Activated CD8-positive, alpha-beta memory T cell treated with anti-CD3 and anti-CD28 coated beads, Interleukin-2, amount 50 U/mL, for 1 hour (primary cell): ENCODE data around the gene GAREM2.

Experiments
- DNase-seq: peaks from one replicate; pipeline ENCODE4 v3.0.0-alpha.2; 2020; ENCODE audit errors: extremely low read depth

The GAREM2 gene

DNA sequence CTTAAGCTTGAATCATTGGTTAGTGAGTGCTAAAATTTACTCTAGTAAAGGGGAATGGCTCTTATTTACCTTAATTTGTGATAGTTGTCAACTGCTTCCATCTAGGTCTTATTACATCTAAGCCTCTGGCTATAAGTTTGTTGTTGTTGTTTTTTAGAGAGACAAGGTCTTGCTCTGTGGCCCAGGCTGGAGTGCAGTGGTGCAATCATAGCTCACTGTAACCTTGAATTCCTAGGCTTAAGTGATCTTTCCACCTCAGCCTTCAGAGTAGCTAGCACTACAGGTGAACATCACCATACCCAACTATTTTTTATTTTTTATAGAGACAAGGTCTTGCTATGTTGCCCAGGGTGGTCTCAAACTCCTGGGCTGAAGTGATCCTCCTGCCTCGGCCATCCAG lies 65.0 kb downstream of the GAREM2 start:
- DNase-seq, result no peak

DNA sequence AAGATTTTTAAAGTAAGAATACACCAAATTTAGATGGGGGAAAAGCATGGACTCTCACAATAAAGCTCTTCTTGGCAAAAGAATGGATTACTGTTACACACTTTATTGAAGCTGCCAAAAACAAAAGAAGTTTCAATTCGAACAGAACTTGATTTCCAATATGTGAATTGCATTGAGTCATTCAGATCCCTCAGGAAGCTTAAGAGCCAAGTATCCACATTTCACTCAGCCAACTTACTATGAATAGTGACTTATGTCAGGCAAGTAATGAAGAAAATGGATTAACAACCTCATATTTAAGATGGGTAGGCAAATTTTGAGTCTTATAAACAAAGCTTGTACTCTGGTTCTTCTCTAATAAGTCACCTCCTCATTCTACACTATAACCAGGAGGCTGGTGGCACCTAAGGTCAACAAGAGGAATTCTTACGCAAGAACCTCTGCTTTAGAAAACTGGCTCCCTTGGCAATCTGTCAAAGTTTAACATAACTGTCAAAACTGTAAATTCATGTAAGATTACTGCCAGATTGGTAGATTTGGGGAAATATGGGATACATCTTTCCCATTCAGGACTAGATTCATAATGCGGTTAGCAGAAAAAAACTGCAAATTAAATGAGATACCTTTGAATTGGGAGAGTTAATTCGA lies 65.5 kb downstream of the GAREM2 start:
- DNase-seq, result no peak
